K562 (cell line): ENCODE data around the gene ODAD2.

Experiments
- EZH2 ChIP-seq: IDR thresholded peaks from 2 replicates; pipeline ENCODE4 v1.6.1; 2012; ENCODE audit warnings: low read depth, mild to moderate bottlenecking, inconsistent platforms, low read length, borderline replicate concordance
- GATA2 ChIP-seq: sonication (generic); formaldehyde crosslinking; IDR thresholded peaks from 2 replicates; pipeline ENCODE4 v1.4.0; 2020; ENCODE audit warnings: mild to moderate bottlenecking, missing genetic modification reagents
- HMG20A ChIP-seq: fragments of 450-650 bp; formaldehyde crosslinking; conservative IDR thresholded peaks from 2 replicates; pipeline ENCODE4 v1.4.0; 2020; ENCODE audit warnings: mild to moderate bottlenecking, mixed read lengths
- MAFK ChIP-seq: IDR thresholded peaks from 2 replicates; pipeline ENCODE4 v1.6.1; 2011; ENCODE audit warnings: low read length, improper control_type of control experiment
- POLR2AphosphoS5 ChIP-seq: IDR thresholded peaks from 2 replicates; pipeline ENCODE4 v1.6.1; 2011; ENCODE audit warnings: mild to moderate bottlenecking, low read depth, low read length, moderate library complexity; ENCODE audit not compliant: control insufficient read depth, insufficient read depth
- RAD21 ChIP-seq, 2 experiments: fragments of 250-450 bp in 1 of 2; fragments of 450-650 bp in 1 of 2; sonication (Bioruptor Pico) in 1 of 2; formaldehyde crosslinking in 1 of 2; IDR thresholded peaks in 1 of 2; conservative IDR thresholded peaks in 1 of 2; 2 replicates each; pipeline versions ENCODE4 v1.4.0 to v1.8.0; 2020 to 2022; ENCODE audit warnings: mild to moderate bottlenecking in 2 of 2, moderate library complexity in 1 of 2
- SAP30 ChIP-seq: fragments of 200-600 bp; sonication (generic); IDR thresholded peaks from 2 replicates; pipeline ENCODE4 v1.6.1; 2012; ENCODE audit warnings: borderline replicate concordance, low read depth, mild to moderate bottlenecking, moderate library complexity, low read length, control low read depth, inconsistent platforms; ENCODE audit not compliant: insufficient read depth, poor library complexity, severe bottlenecking
- TGIF2 ChIP-seq: sonication (generic); formaldehyde crosslinking; IDR thresholded peaks from 2 replicates; pipeline ENCODE4 v1.8.1; 2022; ENCODE audit warnings: mild to moderate bottlenecking, missing genetic modification reagents, moderate library complexity
- ZNF696 ChIP-seq: fragments of 250-450 bp; sonication (Bioruptor Pico); conservative IDR thresholded peaks from 2 replicates; pipeline ENCODE4 v1.4.0; 2020; ENCODE audit warnings: mild to moderate bottlenecking, moderate library complexity

- TF ChIP-seq POLR2AphosphoS5 (no peak), SAP30 (no peak), ZNF696 (no peak), MAFK (no peak), TGIF2 (CRISPR knock-in tag) (no peak), RAD21 (CRISPR knock-in tag; conservative IDR thresholded peaks at IDR 0.05 in 1 of 2, IDR thresholded peaks at IDR 0.05 in 1 of 2) (no peak), EZH2 (no peak), GATA2 (CRISPR knock-in tag) (no peak), HMG20A (CRISPR knock-in tag) (no peak)
Observed at GRCh38 chr10:27834476-27834875, 164.4 kb downstream of the ODAD2 start.
